Middle frontal gyrus (tissue), 1 donor: Measurements from ENCODE around the gene ERBB3.

Experiments
- DNase-seq: peaks from one replicate; pipeline ENCODE4 v3.0.0-alpha.2; 2015; ENCODE audit warnings: low spot score; ENCODE audit errors: extremely low spot score

The ERBB3 gene

DNA sequence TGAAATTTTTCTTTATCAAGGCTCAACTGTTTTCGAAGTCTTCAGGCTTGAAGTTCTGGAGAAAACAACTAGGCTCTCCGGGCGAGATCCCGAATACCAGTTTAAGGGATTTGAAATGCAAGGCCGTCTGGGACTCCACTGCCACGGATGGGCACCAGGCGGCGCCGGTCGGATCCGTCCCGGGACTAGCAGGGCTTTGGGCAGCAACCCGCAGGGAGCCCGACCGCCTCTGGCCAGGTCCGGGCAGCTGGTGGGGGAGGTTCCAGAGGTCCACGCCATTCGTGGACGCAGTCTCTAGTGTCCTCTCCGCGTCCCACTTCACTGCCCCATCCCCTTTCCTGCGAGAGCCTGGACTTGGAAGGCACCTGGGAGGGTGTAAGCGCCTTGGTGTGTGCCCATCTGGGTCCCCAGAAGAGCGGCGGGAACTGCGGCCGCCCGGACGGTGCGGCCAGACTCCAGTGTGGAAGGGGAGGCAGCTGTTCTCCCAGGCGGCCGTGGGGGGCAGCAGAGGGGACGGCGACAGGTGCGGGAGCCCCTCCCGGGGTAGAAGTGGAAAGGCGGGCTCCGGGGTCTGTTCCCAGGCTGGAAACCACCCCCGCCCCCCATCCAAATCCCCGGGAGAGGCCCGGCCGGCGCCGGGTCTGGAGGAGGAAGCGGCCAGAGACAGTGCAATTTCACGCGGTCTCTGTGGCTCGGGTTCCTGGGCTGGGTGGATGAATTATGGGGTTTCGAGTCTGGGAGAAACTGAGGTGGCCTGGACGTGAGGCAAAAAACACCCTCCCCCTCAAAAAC lies 838 bp upstream of the ERBB3 start:
- DNase-seq: peak; percentile 22

DNA sequence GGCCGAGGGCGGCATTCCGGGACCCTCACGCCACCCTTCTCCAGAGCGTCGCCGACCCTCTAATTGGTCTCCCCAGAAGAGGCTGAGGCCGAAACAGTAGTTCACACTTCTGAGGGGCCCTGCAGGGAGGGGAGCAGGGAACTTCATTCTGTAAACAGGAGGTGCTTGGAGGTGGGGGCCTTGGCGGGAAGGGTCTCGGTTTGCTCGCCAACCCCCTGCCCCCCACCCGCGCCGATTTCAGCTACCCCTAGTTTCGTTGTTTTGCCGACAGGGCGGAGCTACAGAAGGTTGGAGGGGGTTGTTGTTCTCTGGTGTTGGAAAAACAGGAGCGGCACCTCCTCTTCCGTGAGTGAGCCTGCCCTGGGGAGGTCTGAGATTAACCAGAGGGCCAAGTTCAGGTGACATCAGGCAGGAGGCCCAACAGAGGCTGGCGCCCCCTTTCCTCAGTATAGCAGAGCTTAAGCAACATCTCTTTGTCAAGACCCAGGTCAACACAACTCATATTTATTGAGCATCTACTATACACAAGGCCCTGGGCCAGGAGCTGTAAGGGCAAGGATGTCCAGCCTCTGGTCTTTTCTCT lies 682 bp downstream of the ERBB3 start:
- DNase-seq: no peak

DNA sequence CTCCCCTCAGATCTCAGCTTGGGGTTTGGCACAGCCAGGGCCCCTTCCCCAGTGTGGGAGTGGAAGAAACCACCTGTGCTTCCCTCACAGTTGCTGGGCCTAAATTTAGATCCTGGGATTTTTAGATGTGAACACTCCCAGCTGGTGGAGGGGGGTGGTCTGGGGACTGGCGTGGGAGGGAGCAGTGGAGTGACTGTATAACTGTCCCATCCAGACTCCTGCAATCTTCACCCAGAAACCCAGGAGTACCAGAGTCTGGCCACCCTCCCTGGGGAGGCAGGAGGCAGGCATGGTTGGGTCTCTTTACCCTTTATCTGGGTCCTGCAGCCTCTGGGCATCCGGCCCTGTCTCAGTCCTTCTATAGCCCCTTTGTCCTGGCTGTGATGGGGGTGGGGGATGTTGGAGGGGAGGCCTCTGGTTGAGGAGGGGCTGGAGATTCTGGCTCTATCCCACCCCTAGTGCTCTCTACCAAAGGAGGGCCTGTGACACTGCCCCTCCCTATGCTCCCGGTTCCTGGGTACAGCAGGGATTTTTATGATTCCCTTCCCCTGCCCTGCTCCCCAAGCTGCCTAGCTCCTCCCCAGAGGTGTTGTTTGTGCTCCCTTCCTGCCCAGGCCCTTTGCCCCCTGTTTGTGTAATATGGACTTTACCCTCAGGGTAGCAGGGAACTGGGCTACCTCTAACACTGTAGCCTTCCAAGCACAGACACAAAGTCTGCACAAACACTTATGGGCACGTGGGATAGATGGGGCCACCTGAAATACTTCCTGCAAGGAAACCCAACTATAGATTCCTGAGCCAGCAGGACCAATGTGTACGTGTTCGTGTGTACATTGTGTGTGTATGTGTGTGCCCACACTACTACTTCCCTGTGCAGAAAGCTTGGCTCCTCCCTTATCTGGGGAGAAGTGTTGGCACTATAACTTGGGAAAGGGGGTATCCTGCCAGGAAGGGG lies 1.7 kb downstream of the ERBB3 start:
- DNase-seq: no peak

DNA sequence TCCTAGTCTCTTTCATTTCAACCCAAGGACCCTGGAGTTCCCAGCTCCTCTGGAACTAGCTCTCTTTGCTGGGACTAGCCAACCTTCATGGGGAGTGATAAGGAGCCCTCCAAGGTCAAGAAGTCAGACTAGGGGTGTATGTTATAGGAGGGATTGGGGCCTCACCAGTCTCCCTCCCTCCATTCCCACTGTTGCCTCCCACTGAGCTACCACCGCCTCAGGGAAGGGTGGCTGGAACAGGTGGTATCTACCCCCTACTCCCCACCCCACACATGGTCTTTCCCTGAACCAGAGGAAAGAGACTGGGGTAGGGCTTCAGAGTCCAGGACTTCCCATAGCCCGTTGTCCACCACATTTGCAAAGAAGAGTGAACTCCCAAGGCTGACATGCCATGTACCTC lies 2.4 kb downstream of the ERBB3 start:
- DNase-seq: no peak

DNA sequence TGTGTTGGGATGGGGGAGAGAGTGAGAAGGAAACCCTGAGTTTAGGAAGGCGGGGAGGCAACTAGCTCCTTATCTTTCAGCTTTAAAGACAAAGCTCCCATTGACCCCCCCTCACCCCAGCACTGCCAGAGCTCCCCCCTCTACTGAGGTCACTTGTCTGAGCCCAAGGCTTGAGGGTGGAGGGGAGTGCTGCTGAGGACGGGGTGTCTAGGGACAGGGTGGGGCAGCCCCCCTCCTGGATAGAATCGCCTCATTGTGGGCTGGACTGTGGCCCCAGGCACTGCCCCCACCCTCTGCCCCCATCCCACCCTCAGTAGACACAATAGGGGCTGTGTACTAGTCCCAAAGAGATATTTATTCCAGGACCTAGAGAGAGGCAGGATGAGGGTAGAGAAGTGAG lies 3.0 kb downstream of the ERBB3 start:
- peak; percentile 24 for DNase-seq

DNA sequence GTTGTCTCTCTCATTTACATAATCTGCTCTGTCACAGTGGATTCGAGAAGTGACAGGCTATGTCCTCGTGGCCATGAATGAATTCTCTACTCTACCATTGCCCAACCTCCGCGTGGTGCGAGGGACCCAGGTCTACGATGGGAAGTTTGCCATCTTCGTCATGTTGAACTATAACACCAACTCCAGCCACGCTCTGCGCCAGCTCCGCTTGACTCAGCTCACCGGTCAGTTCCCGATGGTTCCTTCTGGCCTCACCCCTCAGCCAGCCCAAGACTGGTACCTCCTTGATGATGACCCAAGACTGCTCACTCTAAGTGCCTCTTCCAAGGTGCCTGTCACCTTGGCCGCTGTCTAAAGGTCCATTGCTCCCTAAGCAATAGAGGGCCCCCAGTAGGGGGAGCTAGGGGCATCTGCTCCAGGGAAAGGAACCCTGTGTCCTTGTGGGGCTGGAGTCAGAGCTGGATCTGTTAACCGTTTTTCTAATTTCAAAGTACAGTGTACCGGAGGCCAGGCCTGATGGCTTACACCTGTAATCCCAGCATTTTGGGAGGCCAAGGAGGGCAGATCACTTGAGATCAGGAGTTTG lies 5.1 kb downstream of the ERBB3 start:
- DNase-seq: no peak

DNA sequence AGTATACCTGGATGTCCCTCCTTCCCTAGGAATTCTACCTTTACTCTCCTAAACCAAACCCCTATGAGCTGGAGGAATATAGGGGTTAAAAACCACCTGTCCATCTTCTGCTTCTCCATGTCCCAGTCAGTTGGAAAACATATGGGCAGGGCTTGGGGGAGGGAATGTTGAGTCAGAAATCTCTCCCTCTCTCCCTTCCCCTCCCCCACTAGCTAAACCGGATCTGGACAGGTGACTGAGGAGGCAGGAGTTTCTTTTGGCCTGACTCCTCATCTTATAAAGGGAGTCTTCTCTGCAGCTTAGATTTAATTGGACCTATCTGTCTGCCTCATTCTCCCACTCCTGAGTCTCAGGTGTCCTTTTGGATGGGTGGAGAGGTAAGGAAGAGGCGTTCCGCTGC lies 6.1 kb downstream of the ERBB3 start:
- DNase-seq: no peak

DNA sequence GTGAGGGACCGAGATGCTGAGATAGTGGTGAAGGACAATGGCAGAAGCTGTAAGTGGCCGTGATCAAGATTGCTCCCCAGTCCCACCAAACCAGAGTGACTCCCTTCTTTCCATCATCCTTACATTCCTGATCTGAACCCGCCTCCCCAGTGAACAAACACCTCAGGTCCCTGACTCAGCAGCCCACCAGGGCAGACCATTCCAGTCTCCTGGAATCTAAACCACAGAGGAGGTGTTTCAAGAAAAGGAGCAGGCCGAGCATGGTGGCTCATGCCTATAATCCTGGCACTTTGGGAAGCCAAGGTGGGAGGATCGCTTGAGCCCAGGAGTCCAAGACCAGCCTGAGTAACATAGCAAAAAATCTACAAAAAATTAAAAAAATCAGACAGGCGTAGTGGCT lies 6.6 kb downstream of the ERBB3 start:
- no peak for DNase-seq

DNA sequence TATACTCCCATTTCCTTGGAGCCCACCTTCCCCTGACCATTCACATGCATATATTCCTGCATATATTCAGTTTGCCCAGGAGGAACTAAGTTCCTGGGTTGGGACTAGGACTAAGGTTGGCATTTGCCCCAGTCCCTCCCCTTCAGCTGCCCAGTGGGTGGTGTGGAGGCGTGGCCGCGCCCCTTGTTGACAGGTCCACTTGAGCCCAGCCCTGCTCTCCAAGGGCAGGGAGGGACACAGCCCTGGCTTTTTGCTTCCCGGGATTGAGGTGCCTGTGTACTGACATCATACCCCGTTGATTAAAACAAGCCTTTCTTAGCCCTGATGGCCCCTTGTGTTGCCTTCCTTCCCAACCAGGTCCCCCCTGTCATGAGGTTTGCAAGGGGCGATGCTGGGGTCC lies 7.3 kb downstream of the ERBB3 start:
- no peak for DNase-seq

DNA sequence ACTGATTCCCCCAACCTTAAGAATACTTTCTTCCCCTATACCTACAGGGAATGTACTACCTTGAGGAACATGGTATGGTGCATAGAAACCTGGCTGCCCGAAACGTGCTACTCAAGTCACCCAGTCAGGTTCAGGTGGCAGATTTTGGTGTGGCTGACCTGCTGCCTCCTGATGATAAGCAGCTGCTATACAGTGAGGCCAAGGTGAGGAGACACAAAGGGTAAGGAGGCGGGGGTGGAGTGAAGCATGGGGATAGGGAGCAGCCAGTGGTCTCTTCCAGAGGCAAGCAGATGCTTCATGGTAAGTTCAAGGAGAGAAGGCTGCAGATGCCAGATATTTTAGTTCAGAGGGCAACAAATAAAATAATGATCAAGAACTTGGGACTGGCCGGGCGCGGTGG lies 17.8 kb downstream of the ERBB3 start:
- no peak for DNase-seq

DNA sequence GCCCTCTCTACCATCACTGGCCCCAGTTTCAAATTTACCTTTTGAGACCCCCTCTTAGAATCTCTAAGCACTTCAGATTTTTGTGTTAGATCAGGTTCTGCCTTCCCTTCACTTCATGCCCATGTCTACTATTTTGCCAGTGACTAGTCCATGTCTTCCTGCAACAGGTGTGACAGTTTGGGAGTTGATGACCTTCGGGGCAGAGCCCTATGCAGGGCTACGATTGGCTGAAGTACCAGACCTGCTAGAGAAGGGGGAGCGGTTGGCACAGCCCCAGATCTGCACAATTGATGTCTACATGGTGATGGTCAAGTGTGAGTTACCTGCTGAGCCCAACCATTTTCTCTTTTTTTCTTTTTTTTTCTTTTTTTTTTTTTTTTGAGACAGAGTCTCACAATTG lies 18.6 kb downstream of the ERBB3 start:
- DNase-seq: no peak

DNA sequence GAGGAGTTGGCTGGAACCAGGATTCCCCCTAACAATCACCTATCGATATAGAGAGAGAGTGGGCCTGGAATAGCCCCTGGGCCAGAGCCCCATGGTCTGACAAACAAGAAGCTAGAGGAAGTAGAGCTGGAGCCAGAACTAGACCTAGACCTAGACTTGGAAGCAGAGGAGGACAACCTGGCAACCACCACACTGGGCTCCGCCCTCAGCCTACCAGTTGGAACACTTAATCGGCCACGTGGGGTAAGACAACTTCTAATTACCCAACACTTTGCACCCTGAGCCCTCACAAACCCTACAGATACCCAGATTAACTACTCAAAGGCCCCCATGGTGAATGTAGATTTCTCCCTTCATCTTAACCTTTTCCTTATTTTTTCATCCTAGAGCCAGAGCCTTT lies 19.8 kb downstream of the ERBB3 start:
- no peak for DNase-seq

DNA sequence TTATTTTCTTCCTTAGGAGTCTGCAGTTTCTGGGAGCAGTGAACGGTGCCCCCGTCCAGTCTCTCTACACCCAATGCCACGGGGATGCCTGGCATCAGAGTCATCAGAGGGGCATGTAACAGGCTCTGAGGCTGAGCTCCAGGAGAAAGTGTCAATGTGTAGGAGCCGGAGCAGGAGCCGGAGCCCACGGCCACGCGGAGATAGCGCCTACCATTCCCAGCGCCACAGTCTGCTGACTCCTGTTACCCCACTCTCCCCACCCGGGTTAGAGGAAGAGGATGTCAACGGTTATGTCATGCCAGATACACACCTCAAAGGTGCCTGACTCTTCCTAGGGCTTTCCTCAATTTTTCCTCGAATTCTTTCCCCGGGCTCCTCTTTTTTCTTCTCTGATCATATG lies 21.1 kb downstream of the ERBB3 start:
- no peak for DNase-seq

DNA sequence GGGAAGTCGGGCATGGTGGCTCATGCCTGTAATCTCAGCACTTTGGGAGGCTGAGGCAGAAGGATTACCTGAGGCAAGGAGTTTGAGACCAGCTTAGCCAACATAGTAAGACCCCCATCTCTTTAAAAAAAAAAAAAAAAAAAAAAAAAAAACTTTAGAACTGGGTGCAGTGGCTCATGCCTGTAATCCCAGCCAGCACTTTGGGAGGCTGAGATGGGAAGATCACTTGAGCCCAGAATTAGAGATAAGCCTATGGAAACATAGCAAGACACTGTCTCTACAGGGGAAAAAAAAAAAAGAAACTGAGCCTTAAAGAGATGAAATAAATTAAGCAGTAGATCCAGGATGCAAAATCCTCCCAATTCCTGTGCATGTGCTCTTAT lies 22.7 kb downstream of the ERBB3 start:
- DNase-seq: no peak

DNA sequence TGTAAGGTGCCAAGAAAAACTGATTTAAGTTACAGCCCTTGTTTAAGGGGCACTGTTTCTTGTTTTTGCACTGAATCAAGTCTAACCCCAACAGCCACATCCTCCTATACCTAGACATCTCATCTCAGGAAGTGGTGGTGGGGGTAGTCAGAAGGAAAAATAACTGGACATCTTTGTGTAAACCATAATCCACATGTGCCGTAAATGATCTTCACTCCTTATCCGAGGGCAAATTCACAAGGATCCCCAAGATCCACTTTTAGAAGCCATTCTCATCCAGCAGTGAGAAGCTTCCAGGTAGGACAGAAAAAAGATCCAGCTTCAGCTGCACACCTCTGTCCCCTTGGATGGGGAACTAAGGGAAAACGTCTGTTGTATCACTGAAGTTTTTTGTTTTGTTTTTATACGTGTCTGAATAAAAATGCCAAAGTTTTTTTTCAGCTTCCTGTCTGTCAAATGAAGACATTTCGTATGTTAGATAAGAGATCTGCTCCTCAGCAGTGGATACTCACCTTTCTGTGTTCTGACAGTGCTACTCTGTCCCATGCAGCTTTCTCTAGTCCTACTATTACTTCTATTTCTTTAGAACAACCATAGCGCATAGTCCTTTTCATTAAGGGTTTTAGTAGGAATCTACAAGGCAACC lies 23.2 kb downstream of the ERBB3 start:
- no peak for DNase-seq

DNA sequence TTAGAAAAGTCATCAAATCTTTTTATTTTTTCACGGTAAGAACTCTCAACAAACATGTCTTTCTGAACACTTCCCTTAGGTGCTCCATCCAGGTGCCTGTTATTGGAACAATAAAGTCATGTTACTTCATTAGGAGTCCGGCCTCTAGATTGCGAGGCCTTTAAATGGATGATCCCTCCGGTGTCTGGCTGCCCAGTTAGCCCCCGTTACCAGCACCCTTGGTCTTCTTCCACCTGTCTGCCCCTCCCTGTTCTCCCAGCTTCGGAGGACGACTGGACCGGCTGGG lies 23.8 kb downstream of the ERBB3 start:
- no peak for DNase-seq

DNA sequence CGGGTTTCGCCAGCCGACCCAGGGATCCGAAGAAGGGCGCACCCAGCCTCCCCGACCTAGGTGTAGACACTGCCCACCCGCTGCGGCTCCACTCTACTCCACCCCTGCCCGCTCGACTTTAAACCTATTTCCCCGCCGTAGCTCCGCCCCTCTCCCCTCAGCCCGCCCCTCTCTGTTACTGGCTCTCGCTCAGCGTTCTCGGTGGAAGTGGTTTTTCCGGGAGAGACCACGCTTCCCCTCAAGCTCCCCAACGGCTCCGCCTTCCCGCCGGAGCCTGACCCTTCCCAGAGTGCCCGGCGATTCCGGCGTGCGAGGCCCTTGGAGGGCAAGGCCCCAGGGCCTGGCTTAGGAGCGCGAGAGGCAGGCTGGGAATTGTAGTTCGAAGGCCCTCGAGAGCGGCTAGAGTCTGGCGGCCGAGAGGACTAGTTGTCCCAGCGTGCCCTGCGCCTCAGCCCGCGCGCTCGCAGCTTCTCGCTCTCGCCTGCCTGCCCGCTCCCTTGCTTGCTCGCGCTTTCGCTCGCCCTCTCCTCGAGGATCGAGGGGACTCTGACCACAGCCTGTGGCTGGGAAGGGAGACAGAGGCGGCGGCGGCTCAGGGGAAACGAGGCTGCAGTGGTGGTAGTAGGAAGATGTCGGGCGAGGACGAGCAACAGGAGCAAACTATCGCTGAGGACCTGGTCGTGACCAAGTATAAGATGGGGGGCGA lies 24.3 kb downstream of the ERBB3 start, which contains the start of gene PA2G4:
Gene PA2G4 (plus strand): TSS at position 451 of the 706 bp plus-strand sequence. CDS start 179 bp downstream, at position 630.
- DNase-seq: peak; percentile 98

DNA sequence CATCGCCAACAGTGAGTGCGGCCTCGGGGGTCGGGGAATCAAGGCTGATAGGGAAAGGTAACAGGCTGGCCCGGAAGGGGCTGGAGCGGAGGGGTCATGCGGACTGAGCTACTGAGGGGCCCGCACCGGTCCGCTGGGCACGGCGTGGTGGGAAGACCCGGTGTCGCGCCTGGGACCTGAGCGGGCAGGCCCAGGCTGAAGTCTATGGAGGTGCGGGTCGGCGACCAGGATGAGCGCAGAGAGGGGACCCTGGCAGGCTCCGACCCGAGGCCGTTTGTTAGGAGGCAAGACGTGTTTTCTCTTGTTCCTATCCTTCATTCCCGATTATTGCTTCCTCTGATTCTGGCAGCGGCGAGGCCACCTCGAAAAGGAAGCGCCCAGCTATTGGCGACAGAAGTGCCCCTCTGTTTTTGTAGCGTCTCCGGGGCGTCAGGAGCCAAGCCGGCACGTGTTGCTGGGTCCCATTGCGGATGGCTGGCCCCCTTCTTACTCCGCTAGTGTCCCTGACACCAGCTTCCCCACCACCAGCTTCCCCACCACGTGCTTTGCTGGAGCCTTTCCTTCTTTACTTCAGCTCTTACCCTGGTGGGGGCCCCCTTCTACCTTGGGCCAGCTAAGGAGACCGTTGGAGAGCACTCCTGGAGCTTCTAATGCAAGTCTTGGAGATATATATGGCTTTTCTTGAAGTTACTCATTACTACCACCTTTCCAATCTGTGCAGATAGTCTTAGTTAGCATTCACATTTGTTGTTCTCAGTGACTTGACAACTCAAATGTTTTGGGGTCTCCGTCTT lies 25.0 kb downstream of the ERBB3 start:
- no peak for DNase-seq

DNA sequence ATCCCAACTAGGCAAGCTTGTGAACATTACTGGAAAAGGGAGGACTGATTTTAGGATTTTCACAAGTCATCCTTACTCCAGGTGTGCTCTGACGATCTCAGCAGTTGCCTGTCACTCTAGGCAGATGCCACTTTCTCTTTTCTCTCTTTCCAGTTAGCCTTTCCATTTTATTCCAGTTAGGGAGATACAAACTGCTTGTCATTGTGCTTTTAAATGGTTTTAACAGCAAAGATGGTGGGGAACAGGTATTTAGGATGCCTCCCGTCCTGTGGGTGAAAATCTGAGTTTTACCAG lies 25.6 kb downstream of the ERBB3 start:
- no peak for DNase-seq

DNA sequence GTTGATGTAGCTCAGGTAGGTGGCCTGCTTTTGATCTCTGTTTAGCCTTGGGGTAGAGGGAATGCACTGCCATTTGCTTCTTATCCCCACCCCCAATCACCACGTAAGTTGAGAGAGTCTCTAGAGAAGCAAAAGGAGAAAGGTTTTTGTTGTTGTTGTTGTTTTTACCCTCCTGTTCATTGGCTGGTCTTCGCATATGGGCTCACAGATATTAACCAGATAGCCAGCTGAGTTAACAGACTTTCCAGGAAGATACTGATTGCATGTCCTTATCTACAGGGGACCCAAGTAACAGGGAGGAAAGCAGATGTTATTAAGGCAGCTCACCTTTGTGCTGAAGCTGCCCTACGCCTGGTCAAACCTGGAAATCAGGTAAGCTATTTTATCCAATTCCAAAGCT lies 27.3 kb downstream of the ERBB3 start:
- no peak for DNase-seq
